ENCODE results near the gene VTA1. TPM values are rescaled to one million over a fixed set of nuclear protein-coding genes. Genes with fewer than 3 reads are reported as not detected.
"Not testable (repeated sequence)": the region's sequence is repeated elsewhere in the genome, so short reads cannot be mapped to it uniquely, and the experiment has no call there.

VTA1 gene
- total RNA-seq, 1 donor from 2014 or later, result 36.6 TPM

- H3K4me1 Mint-ChIP-seq (ENCODE audit: unreplicated experiment), result peaks cover 3% of the 10 kb centered on the region
- peak; percentile 76 for TF ChIP-seq CTCF (IDR thresholded peaks at IDR 0.05; ENCODE audit: unreplicated experiment)
- no peak overlapping the region for H3K4me3 Mint-ChIP-seq (ENCODE audit: unreplicated experiment)
- DNase-seq (ENCODE audit: low spot score), result no peak
- H3K36me3 Mint-ChIP-seq (ENCODE audit: low read depth, unreplicated experiment), result no peaks in the 10 kb centered on the region
- H3K9me3 Mint-ChIP-seq (ENCODE audit: unreplicated experiment), result no peaks in the 10 kb centered on the region
- peak overlapping the region; percentile 76 for H3K27ac Mint-ChIP-seq (ENCODE audit: unreplicated experiment)
- H3K27me3 Mint-ChIP-seq (ENCODE audit: unreplicated experiment), result no peaks in the 10 kb centered on the region
These were observed 9.1 kb downstream of the VTA1 start for GRCh38 chr6:142155895-142156757.

GRCh38 chr6:142156758-142157068 lies 9.7 kb downstream of the VTA1 start:
- not testable (repeated sequence) for DNase-seq (ENCODE audit: low spot score); H3K4me1 Mint-ChIP-seq (ENCODE audit: unreplicated experiment); H3K4me3 Mint-ChIP-seq (ENCODE audit: unreplicated experiment); H3K36me3 Mint-ChIP-seq (ENCODE audit: low read depth, unreplicated experiment); H3K27ac Mint-ChIP-seq (ENCODE audit: unreplicated experiment); H3K27me3 Mint-ChIP-seq (ENCODE audit: unreplicated experiment); H3K9me3 Mint-ChIP-seq (ENCODE audit: unreplicated experiment)
- peak; percentile 53 for TF ChIP-seq CTCF (IDR thresholded peaks at IDR 0.05; ENCODE audit: unreplicated experiment)

- DNase-seq (ENCODE audit: low spot score), result no peak
- Mint-ChIP-seq H3K4me1 (ENCODE audit: unreplicated experiment) (peaks cover 3% of the 10 kb centered on the region), H3K36me3 (ENCODE audit: low read depth, unreplicated experiment) (no peaks in the 10 kb centered on the region), H3K27ac (ENCODE audit: unreplicated experiment) (no peak overlapping the region), H3K27me3 (ENCODE audit: unreplicated experiment) (no peaks in the 10 kb centered on the region), H3K4me3 (ENCODE audit: unreplicated experiment) (no peak overlapping the region), H3K9me3 (ENCODE audit: unreplicated experiment) (no peaks in the 10 kb centered on the region)
- no peak for TF ChIP-seq CTCF (IDR thresholded peaks at IDR 0.05; ENCODE audit: unreplicated experiment)
These were observed 15.7 kb downstream of the VTA1 start for GRCh38 chr6:142162780-142163179.

- no peaks in the 10 kb centered on the region for H3K9me3 Mint-ChIP-seq (ENCODE audit: unreplicated experiment)
- no peak overlapping the region for H3K4me3 Mint-ChIP-seq (ENCODE audit: unreplicated experiment)
- H3K4me1 Mint-ChIP-seq (ENCODE audit: unreplicated experiment), result peaks cover 3% of the 10 kb centered on the region
- H3K27ac Mint-ChIP-seq (ENCODE audit: unreplicated experiment), result peak overlapping the region; percentile 44
- no peaks in the 10 kb centered on the region for H3K27me3 Mint-ChIP-seq (ENCODE audit: unreplicated experiment)
- TF ChIP-seq CTCF (IDR thresholded peaks at IDR 0.05; ENCODE audit: unreplicated experiment), result no peak
- DNase-seq (ENCODE audit: low spot score), result no peak
- no peaks in the 10 kb centered on the region for H3K36me3 Mint-ChIP-seq (ENCODE audit: low read depth, unreplicated experiment)
These were observed 18.2 kb downstream of the VTA1 start for GRCh38 chr6:142165227-142165626.

GRCh38 chr6:142167071-142167470 lies 20.0 kb downstream of the VTA1 start:
- no peak for TF ChIP-seq CTCF (IDR thresholded peaks at IDR 0.05; ENCODE audit: unreplicated experiment)
- no peak for DNase-seq (ENCODE audit: low spot score)
- no peaks in the 10 kb centered on the region for H3K36me3 Mint-ChIP-seq (ENCODE audit: low read depth, unreplicated experiment)
- H3K4me3 Mint-ChIP-seq (ENCODE audit: unreplicated experiment), result no peak overlapping the region
- no peaks in the 10 kb centered on the region for H3K9me3 Mint-ChIP-seq (ENCODE audit: unreplicated experiment)
- H3K27ac Mint-ChIP-seq (ENCODE audit: unreplicated experiment), result no peak overlapping the region
- no peaks in the 10 kb centered on the region for H3K4me1 Mint-ChIP-seq (ENCODE audit: unreplicated experiment)
- H3K27me3 Mint-ChIP-seq (ENCODE audit: unreplicated experiment), result no peaks in the 10 kb centered on the region
